DND-41 (cell line): Measurements from ENCODE around the gene SUPV3L1.

Experiments used
- EZH2 ChIP-seq: IDR thresholded peaks from 3 replicates; pipeline ENCODE4 v1.6.1; 2012; ENCODE audit warnings: borderline replicate concordance, low read depth, mild to moderate bottlenecking, moderate library complexity, low read length, inconsistent platforms; ENCODE audit not compliant: severe bottlenecking
- TF ChIP-seq, protein P1 (sequence below): IDR thresholded peaks from 2 replicates; pipeline ENCODE4 v1.5.1; 2012; ENCODE audit warnings: borderline replicate concordance, low read length, moderate library complexity, mild to moderate bottlenecking; ENCODE audit not compliant: poor library complexity, severe bottlenecking; ENCODE audit errors: extremely low read depth

DNA sequence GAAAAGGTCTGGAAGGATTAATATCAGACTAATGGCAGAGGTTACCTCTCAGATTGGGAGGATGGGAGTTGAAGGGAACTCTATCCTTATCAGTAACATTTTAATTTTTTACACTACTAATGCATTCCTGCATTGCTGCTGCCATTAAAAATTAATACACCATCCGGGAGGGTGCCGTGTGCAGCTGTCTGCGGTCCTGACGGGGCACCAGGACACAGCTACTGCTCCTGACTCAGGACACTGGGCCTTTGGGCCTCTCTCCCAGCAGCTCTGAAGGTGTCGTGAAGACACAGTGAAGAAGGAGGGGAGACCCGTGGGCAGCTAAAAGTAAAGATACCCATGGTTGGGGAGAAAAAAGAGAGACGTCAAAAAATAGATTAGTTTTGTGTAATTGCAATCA, 74.8 kb downstream of the SUPV3L1 start:
- TF ChIP-seq, protein P1, sequence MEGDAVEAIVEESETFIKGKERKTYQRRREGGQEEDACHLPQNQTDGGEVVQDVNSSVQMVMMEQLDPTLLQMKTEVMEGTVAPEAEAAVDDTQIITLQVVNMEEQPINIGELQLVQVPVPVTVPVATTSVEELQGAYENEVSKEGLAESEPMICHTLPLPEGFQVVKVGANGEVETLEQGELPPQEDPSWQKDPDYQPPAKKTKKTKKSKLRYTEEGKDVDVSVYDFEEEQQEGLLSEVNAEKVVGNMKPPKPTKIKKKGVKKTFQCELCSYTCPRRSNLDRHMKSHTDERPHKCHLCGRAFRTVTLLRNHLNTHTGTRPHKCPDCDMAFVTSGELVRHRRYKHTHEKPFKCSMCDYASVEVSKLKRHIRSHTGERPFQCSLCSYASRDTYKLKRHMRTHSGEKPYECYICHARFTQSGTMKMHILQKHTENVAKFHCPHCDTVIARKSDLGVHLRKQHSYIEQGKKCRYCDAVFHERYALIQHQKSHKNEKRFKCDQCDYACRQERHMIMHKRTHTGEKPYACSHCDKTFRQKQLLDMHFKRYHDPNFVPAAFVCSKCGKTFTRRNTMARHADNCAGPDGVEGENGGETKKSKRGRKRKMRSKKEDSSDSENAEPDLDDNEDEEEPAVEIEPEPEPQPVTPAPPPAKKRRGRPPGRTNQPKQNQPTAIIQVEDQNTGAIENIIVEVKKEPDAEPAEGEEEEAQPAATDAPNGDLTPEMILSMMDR: no peak
- no peak for TF ChIP-seq EZH2
